Activated T-helper 17 cell treated with anti-CD3 and anti-CD28 coated beads, Interleukin-2, amount 50 U/mL, for 72 hours (primary cell): Measurements from ENCODE around the gene B3GNT7. TPM values are rescaled to one million over a fixed set of nuclear protein-coding genes. Genes with fewer than 3 reads are reported as not detected.
A peak's percentile ranks its signal among the peaks of the same experiment; 100 is the strongest.
"Not testable (repeated sequence)": the region's sequence is repeated elsewhere in the genome, so short reads cannot be mapped to it uniquely, and the experiment has no call there.

Experiments used
- ATAC-seq: fragments of 150-1000 bp; cut with Tn5 transposase; replicated peaks from 2 replicates; pipeline ENCODE4 v1.10.0; 2021; ENCODE audit warnings: mild to moderate bottlenecking, moderate library complexity
- H3K27ac Mint-ChIP-seq: one replicate; pipeline ENCODE4 v1.8.0; 2022; ENCODE audit warnings: mixed read lengths
- H3K27me3 Mint-ChIP-seq: one replicate; pipeline ENCODE4 v1.8.0; 2022; ENCODE audit warnings: mixed read lengths
- H3K36me3 Mint-ChIP-seq: one replicate; pipeline ENCODE4 v1.8.0; 2022; ENCODE audit warnings: low read depth, mild to moderate bottlenecking, mixed read lengths
- H3K4me1 Mint-ChIP-seq: one replicate; pipeline ENCODE4 v1.8.0; 2022; ENCODE audit warnings: mixed read lengths
- H3K4me3 Mint-ChIP-seq: one replicate; pipeline ENCODE4 v1.8.0; 2022; ENCODE audit warnings: mild to moderate bottlenecking, mixed read lengths
- H3K9me3 Mint-ChIP-seq: one replicate; pipeline ENCODE4 v1.8.0; 2022; ENCODE audit warnings: mixed read lengths
- total RNA-seq, 2 donors: library from RNA; stranded (reverse); gene quantifications; one replicate each; pipeline ENCODE4 v1.2.3, GENCODE V29; 2022

B3GNT7 gene
- total RNA-seq, 2 donors from 2014 or later: 0.19 TPM; not detected in 1

DNA sequence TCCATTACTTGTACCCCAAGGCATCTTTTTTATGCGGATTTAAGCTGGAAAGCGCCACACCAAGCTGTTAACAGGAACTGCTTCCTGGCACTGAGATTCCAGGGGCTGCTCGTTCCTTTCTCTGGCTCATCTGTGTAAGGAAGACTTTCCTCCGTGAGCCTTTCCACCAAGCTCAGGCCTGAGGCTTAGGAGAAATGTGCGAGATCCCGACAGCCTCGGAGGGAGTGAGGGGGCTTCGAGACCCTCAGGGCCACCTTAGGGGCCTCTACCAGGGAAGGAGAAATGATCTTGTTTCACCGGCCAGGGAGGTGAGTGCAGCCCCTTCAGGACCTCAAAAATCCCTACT, 17.1 kb downstream of the B3GNT7 start:
- Mint-ChIP-seq H3K36me3 (no peaks in the 10 kb centered on the region), H3K27me3 (peaks cover 31% of the 10 kb centered on the region), H3K27ac (no peak overlapping the region), H3K4me3 (no peak overlapping the region), H3K4me1 (no peaks in the 10 kb centered on the region), H3K9me3 (no peaks in the 10 kb centered on the region)
- ATAC-seq: no peak

DNA sequence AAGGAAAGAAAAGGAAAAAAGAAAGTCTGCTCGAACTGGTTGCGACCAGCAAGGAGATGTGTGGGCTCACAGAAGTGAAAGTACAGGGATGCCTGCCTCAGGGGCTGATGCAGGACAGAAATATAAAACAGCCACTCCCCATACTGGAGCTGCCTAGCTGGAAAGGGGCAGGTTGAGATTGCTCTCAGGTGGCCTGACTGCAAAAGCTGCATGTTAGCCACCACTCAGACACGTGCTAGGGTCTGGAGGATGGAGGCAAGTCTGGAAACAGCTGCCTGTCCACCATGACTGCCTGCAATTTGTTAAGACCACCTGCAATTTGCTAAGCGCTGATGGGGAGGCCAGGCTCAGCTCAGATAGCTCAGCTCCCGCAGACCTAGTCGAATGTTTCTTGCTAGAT, 17.9 kb downstream of the B3GNT7 start:
- Mint-ChIP-seq H3K9me3 (no peaks in the 10 kb centered on the region), H3K4me1 (no peaks in the 10 kb centered on the region), H3K4me3 (no peak overlapping the region), H3K27me3 (peaks cover 31% of the 10 kb centered on the region), H3K27ac (no peak overlapping the region), H3K36me3 (no peaks in the 10 kb centered on the region)
- ATAC-seq: no peak

DNA sequence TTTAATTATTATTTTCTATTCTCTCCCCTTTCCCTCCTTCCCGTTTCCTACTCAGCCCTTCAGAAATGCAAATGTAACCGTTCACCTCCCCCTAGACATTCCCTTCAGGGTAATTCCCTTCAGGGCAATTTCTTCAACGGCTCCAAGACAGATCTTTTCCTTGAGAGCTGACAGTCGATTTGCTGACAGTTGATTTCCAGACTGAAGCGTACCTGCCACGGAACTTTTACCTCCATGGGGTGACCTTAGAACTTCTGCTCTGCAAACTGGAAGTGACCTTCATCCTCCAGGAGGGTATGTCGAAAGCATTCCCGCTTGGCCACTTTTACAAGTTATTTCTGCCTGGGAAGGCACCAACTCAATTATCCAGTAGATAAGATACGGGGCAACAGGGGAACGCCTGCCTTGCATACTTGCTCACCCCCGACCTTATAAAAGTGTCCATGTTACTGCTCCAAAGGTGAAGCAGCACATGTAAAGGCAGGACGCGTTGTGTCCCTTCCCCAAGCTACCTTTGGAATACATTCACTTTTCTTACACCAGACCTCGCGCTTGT, 18.5 kb downstream of the B3GNT7 start:
- no peaks in the 10 kb centered on the region for H3K36me3 Mint-ChIP-seq
- peaks cover 31% of the 10 kb centered on the region for H3K27me3 Mint-ChIP-seq
- no peak overlapping the region for H3K27ac Mint-ChIP-seq
- no peaks in the 10 kb centered on the region for H3K4me1 Mint-ChIP-seq
- no peak overlapping the region for H3K4me3 Mint-ChIP-seq
- H3K9me3 Mint-ChIP-seq: no peaks in the 10 kb centered on the region
- no peak for ATAC-seq

DNA sequence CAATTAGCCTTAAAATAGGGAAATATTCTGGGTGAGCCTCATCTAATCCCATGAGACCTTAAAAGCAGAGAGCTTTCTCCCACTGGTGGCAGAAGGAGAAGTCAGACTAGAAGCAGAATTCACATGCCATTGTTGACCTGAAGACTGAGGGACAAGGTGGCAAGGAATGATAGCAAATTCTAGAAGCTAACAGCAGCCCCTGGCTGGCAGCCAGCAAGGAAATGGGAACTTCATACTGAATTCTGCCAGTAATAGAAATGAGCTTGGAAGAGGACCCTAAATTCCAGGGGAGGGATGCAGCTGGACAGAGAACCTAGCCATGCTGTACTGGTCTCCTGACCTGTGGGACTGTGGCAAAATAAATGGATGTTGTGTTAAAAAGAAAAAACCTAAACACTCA, 19.5 kb downstream of the B3GNT7 start:
- H3K4me1 Mint-ChIP-seq: no peaks in the 10 kb centered on the region
- ATAC-seq: no peak
- H3K27me3 Mint-ChIP-seq: peaks cover 31% of the 10 kb centered on the region
- H3K9me3 Mint-ChIP-seq: no peaks in the 10 kb centered on the region
- no peak overlapping the region for H3K4me3 Mint-ChIP-seq
- H3K27ac Mint-ChIP-seq: no peak overlapping the region
- H3K36me3 Mint-ChIP-seq: no peaks in the 10 kb centered on the region

DNA sequence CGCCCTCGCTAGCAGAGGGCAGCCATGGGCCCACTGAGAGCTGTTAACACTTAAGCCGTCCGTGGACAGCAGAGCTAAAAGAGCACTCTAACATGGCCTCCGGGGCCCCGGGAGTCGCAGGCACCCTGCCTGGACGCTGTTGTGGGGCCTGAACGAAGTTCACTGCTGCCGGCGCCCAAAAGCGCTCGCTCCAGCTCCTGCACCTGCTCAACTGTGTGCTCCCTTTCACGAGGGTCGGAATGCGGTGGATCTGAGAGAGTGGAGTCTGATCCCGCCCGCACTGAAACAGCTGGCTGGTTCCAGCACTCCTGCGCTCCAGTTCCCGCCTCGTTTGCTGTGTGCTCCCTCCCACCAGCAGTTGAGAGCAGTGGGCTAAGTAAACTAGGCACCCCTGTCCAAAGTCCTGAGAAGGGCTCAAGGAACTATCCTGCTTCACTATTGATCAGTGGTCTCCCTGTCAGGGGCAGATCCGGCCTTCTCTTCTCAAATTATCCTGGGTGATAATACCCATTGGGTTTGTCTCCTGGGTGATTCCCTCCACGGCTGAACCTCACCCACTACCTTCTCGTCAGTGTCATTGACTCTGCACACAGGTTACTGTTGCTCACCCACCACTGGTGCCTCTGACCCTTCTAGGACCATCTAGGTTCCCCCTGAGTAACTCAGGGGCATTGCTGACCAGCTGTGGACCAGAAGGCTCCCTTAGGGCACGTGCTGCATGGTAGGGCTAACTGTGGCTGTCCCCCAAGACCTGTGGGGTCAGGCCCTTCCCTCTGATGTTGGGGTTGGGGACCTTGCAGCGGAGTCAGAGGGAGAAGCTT, 23.5 kb downstream of the B3GNT7 start:
- H3K9me3 Mint-ChIP-seq: no peaks in the 10 kb centered on the region
- H3K27ac Mint-ChIP-seq: no peak overlapping the region
- no peak overlapping the region for H3K4me3 Mint-ChIP-seq
- no peak for ATAC-seq
- H3K36me3 Mint-ChIP-seq: no peaks in the 10 kb centered on the region
- H3K27me3 Mint-ChIP-seq: peaks cover 11% of the 10 kb centered on the region
- no peaks in the 10 kb centered on the region for H3K4me1 Mint-ChIP-seq

DNA sequence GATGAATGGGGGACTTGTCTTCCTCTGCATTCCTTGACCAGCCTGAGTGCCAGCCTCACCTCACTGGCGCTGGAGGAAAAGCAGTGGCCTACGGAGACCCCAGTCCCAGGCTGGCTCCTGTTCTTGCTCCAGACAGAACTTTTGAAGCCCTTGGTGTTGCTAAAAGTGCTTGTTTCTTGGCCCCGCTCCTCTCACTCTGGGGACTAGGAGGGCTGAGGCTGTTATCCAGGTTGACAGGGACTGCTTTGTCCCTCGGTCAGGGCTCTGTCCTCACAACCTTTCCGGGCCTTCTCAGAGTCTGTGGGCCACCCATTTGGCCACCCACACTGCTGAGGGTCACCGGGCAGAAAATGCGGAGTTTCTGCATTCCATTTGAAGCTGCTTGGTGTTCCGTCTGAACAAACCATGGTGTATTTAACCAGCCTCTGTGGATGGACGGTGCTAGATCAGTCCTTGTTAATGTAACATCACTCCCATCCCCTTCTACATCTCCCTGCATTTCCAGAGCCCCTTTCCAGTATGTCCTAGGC, 25.6 kb downstream of the B3GNT7 start:
- no peak overlapping the region for H3K4me3 Mint-ChIP-seq
- no peak overlapping the region for H3K27ac Mint-ChIP-seq
- H3K36me3 Mint-ChIP-seq: no peaks in the 10 kb centered on the region
- H3K4me1 Mint-ChIP-seq: peaks cover 5% of the 10 kb centered on the region
- ATAC-seq: no peak
- H3K27me3 Mint-ChIP-seq: peaks cover 3% of the 10 kb centered on the region
- H3K9me3 Mint-ChIP-seq: no peaks in the 10 kb centered on the region

DNA sequence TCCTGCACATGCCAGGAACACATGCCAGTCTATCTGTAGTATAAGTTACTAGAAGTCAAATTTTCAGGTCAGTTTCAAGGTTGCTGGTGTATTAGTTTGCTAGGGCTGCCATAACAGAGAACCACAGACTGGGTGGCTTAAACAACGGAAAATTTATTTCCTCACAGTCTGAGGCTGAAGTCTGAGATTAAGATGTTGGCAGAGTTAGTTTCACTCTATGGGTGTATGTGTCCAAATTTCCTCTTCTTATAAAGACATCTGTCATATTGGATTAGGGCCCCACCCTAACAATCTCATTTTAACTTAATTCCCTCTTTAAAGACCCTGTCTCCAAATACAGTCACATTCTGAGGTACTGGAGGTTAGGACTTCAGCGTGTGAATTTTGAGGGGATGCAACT, 26.5 kb downstream of the B3GNT7 start:
- H3K27me3 Mint-ChIP-seq: no peaks in the 10 kb centered on the region
- H3K4me1 Mint-ChIP-seq: peaks cover 9% of the 10 kb centered on the region
- no peak overlapping the region for H3K4me3 Mint-ChIP-seq
- no peaks in the 10 kb centered on the region for H3K36me3 Mint-ChIP-seq
- H3K27ac Mint-ChIP-seq: no peak overlapping the region
- no peak for ATAC-seq
- no peaks in the 10 kb centered on the region for H3K9me3 Mint-ChIP-seq

DNA sequence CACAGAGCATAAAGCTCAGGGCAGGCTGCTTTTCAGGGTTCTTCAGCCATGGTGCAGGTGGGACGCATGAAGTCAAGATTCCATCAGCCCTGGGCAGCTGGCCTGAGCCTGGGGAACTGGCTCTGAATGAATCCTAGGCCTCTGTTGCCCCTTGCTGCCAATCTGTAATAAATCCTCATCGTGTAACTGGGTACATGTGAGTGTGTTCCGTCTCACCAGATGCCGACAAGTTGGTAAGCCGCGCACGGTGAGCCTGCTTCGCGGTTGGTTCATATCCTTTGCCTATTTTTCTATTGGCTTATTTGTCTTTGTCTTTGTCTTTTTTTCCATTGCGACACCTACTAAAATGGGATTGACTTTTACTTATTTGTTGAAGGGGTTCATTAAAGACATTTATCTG, 27.7 kb downstream of the B3GNT7 start:
- Mint-ChIP-seq H3K27me3 (no peaks in the 10 kb centered on the region), H3K4me1 (peaks cover 9% of the 10 kb centered on the region), H3K4me3 (no peak overlapping the region), H3K9me3 (no peaks in the 10 kb centered on the region), H3K27ac (no peak overlapping the region), H3K36me3 (no peaks in the 10 kb centered on the region)
- no peak for ATAC-seq

DNA sequence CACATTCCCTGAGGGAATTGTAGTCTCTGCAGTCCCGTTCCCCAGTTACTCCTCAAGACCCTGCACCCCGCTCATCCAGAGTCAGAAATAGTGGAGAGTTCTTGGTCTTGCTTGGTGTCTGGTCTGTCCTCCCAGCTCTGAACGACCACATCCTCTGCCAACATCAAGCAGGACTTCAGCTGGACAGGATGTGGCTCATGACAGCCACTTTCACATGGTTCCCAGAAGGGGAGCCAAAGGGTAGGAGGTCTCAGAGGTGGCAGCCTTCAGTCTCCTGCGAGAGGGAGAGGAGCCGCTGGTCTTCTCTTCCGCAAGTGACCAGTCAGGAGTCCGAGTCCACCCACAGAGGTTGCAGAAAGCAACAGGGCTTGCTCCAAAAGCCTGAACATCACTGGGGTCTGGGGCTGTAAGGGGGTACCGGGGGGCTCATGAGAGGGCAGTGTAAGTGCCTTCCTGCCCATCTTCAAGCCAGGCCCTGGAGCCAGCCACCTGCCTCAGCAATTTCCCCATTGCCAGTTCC, 29.8 kb downstream of the B3GNT7 start:
- Mint-ChIP-seq H3K36me3 (no peaks in the 10 kb centered on the region), H3K27ac (peak overlapping the region; percentile 83), H3K9me3 (peaks cover under 1% of the 10 kb centered on the region), H3K27me3 (no peaks in the 10 kb centered on the region), H3K4me1 (peaks cover 9% of the 10 kb centered on the region), H3K4me3 (peak overlapping the region; percentile 73)
- ATAC-seq: no peak

DNA sequence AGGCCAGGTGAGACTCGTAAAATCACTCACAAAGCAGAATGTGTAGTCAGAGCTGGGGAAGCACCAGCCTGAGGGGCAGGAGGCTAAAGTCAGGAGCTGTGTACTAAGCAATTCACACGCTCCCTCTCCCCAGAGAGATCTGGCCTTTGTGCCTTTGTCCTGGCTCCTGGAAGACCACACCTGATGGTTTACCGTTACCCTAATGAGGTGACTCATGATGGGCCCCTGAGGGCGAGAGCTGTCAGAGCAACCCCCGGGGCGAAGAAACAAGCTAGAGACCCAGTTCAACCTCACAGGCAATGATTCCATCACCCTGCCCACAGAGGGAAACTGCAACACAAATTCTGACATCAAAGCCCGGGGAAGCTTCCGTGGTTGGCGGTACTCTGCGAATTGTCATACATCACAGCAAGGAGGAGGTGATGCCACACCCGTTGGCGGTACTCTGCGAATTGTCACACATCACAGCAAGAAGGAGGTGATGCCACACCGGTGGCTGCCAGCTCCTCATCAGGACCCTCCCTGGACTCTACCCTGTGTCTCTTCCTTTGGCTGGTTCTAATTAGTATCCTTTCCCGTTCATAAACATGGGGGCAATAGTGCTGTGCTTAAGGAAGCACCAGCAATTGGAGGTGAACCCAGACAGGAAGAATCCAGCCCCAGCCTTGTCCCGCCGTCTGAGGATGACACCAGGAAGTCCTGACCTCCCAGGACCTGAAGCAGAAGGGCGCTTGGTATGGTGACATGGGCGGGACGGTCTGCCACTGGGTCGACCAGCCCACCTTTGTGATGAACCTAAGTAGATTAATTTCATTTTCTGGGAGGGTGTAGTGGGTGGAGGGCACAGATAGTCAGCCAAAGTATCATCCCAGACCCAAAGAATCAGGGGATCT, 30.5 kb downstream of the B3GNT7 start:
- H3K4me1 Mint-ChIP-seq: peaks cover 9% of the 10 kb centered on the region
- H3K36me3 Mint-ChIP-seq: no peaks in the 10 kb centered on the region
- peaks cover 8% of the 10 kb centered on the region for H3K9me3 Mint-ChIP-seq
- ATAC-seq: peak; percentile 93
- H3K4me3 Mint-ChIP-seq: peak overlapping the region; percentile 73
- peaks cover 2% of the 10 kb centered on the region for H3K27me3 Mint-ChIP-seq
- peak overlapping the region; percentile 83 for H3K27ac Mint-ChIP-seq

DNA sequence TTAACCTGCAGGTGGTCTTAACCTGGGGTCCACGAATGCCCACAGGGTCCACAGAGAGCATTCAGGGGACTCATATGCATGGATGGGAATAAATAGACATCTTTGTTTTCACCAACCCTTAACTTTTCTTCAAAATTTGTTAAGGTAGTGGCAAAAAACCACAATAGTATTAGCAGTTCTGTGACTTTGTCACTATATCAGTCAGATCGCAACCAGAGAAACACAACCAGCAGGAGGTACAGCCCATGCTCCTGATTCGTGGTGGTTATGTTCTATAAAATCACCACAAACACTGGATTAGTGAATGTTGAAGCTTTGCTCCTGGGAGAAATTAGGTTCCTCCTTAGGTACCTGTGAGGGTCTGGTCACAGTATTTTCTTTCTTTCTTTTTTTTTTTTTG, 31.6 kb downstream of the B3GNT7 start:
- H3K27ac Mint-ChIP-seq: no peak overlapping the region
- peaks cover 9% of the 10 kb centered on the region for H3K4me1 Mint-ChIP-seq
- H3K9me3 Mint-ChIP-seq: peaks cover 18% of the 10 kb centered on the region
- H3K27me3 Mint-ChIP-seq: peaks cover 5% of the 10 kb centered on the region
- ATAC-seq: peak; percentile 15
- H3K36me3 Mint-ChIP-seq: no peaks in the 10 kb centered on the region
- H3K4me3 Mint-ChIP-seq: peak overlapping the region; percentile 73

DNA sequence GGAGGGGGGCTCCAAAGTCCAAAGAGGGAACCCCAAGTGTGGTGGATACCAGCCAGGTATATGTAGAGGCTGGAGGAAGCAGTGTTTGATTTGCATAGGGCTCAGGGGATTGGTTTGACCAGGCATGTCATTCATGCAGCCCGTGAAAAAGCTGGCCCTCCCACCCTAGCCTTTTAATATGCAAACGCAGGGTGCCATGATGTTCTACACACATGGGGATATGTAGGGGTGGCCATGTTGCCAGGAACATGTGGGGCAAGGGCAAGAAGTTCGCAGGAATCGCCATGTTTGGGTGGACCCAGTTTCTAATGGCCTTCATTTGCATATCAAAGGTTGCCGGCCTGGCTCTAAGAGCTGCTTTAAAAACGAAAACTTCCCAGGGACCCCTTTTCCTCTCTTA, 33.6 kb downstream of the B3GNT7 start:
- no peak for ATAC-seq
- peaks cover 9% of the 10 kb centered on the region for H3K4me1 Mint-ChIP-seq
- H3K4me3 Mint-ChIP-seq: no peak overlapping the region
- H3K9me3 Mint-ChIP-seq: peaks cover 18% of the 10 kb centered on the region
- H3K36me3 Mint-ChIP-seq: no peaks in the 10 kb centered on the region
- peaks cover 5% of the 10 kb centered on the region for H3K27me3 Mint-ChIP-seq
- H3K27ac Mint-ChIP-seq: no peak overlapping the region

DNA sequence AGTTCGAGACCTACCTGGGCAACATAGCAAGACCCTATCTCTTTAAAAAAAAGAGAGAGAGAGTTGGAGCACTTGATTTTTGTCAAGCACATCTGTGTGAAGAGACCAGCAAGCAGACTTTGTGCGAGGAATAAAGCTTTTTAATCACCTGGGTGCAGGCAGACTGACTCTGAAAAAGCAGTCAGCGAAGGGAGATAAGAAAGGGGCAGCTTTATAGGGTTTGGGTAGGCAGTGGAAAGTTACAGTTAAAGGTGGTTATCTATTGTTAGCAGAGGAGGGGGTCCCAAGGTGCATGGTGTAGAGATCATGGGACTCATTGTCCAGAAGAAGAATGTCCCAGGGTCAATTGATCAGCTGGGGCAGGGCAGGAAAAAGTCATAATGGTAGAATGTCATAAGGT, 34.4 kb downstream of the B3GNT7 start:
- no peak for ATAC-seq
- H3K27me3 Mint-ChIP-seq: peaks cover 5% of the 10 kb centered on the region
- peaks cover 18% of the 10 kb centered on the region for H3K9me3 Mint-ChIP-seq
- no peak overlapping the region for H3K27ac Mint-ChIP-seq
- peaks cover 9% of the 10 kb centered on the region for H3K4me1 Mint-ChIP-seq
- H3K4me3 Mint-ChIP-seq: no peak overlapping the region
- no peaks in the 10 kb centered on the region for H3K36me3 Mint-ChIP-seq

DNA sequence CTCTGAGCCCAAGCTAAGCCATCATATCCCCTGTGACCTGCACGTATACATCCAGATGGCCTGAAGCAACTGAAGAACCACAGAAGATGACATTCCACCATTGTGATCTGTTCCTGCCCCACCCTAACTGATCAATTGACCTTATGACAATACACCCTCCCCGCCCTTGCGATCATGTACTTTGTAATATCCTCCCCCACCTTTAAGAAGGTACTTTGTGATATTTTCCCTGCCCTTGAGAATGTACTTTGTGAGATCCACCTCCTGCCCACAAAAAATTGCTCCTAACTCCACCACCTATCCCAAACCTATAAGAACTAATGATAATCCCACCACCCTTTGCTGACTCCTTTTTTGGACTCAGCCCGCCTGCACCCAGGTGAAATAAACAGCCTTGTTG, 34.9 kb downstream of the B3GNT7 start:
- H3K4me3 Mint-ChIP-seq, H3K27me3 Mint-ChIP-seq, H3K27ac Mint-ChIP-seq, ATAC-seq, H3K4me1 Mint-ChIP-seq, H3K36me3 Mint-ChIP-seq: not testable (repeated sequence)
- H3K9me3 Mint-ChIP-seq: peaks cover 18% of the 10 kb centered on the region
